HG02885 (cell line): ENCODE measurements around the gene ZNF660.
"Not testable (repeated sequence)": the region's sequence is repeated elsewhere in the genome, so short reads cannot be mapped to it uniquely, and the experiment has no call there.

Experiments
- ATAC-seq: cut with Tn5 transposase; IDR thresholded peaks from one replicate; pipeline ENCODE4 v1.9.1; 2021; ENCODE audit warnings: mild to moderate bottlenecking; ENCODE audit not compliant: unreplicated experiment, poor library complexity

ZNF660 gene

DNA sequence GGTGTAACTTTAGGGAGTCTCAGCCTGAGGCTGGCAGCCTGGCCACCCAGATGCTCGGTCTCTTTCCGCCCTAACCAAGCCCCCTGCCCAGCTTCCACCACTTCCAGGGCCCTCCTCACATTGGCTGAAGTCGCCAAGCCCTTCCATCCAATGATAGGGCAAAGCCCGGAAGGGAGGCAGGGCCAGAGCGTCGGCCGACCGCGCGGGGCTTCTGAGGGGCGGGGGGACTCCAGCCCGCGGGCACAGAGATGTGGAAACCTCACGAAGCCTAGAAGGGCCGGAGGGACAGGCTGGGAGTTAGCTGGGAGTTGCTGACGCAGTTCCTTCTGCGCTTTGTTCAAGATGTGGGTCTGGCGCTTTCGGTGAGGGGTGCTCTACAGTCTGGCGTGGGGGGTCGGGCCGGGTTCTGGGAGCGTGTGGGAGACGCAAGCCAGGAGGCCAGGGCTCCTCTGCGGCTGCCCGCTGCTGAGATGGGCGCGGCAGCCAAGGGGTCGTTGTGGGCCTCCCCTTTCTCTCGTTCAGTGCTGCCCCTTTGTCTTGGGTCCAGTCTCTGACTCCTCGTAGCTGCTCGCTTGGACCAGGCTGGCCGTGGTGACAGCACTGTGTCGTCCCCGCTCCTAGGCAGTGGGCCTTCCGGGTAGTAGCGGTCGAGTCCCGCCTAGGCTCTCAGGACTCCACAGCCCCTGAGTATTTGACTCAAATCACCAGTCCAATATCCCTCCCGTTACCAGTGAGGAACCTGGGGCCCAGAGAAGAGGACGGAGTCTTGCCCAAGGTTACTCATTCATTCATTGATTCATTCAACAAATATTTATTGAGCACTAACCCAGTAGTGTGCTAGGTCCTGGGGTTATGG is at the start of gene ZNF660:
Gene ZNF660 (plus strand): TSS at position 319 of the 856 bp plus-strand sequence. CDS start 9,230 bp downstream, outside the sequence.
- ATAC-seq: no peak

GRCh38 chr3:44535364-44535763 is 49.4 kb upstream of the ZNF660 start:
- no peak for ATAC-seq

GRCh38 chr3:44544811-44545210 is 40.0 kb upstream of the ZNF660 start:
- ATAC-seq: not testable (repeated sequence)

DNA sequence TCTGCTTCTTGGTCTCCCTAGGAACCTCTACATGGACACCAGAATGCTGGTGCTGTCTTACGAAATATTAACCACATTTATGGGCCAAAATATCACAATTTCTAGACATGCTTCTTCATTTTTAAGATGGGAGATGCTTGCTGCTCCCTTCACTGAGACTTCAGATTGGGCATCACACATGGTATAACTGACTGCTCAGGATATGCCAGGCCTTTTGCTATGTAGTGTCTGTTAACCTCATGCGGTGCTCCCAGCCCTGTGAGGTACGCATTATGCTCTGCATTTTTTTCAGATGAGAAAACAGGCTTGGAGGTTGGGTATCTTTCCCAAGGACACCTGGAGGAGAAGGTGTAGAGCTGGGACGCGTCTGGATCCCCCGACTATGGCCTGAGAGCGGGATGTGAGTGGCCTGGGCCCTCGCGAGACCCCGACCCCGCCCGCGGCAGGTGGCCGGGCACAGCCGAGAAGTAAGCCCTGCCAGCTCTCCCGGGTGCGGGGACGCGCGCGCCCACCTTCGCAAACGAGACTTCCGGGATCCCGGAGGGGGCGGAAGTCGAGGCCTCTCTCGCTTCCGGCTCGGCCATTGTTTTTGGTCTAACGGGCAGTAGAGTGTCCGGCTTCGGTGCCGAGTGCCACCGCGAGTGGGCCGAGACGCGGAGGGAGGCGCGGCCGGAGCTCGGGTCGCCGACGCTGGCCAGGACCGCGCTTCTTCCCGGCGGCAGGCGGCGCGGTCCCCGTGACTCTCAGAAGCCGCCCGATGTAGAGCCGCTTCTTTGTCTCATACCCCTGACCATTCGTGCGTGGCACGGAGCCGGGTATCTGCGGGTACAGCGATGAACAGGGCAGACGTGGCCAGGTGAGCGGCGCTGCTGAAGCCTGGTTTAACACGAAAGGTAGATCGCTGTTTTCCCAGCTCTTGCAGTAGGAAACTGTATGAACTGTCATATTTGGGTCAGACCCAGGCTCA is 29.9 kb upstream of the ZNF660 start, which contains the start of gene ZKSCAN7:
Gene ZKSCAN7 (plus strand): TSS at position 568 of the 967 bp plus-strand sequence. CDS start 1,855 bp downstream, outside the sequence.
- ATAC-seq: peak; percentile 83

GRCh38 chr3:44555723-44556122 is 29.0 kb upstream of the ZNF660 start:
- no peak for ATAC-seq

GRCh38 chr3:44557074-44557473 is 27.7 kb upstream of the ZNF660 start:
- ATAC-seq: no peak

DNA sequence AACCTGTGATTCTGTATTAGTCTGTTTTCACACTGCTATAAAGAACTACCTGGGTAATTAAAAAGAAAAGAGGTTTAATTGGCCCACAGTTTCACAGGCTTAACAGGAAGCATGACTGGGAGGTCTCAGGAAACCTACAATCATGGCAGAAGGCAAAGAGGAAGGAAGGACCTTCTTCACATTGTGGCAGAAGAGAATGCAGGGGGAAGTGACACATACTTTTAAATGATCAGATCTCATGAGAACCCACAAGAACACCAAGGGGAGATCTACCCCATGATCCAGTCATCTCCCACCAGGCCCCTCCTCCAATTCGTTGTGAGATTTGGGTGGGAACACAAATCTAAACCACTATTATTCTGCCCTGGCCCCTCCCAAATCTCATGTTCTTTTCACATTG is 23.7 kb upstream of the ZNF660 start:
- ATAC-seq: no peak

DNA sequence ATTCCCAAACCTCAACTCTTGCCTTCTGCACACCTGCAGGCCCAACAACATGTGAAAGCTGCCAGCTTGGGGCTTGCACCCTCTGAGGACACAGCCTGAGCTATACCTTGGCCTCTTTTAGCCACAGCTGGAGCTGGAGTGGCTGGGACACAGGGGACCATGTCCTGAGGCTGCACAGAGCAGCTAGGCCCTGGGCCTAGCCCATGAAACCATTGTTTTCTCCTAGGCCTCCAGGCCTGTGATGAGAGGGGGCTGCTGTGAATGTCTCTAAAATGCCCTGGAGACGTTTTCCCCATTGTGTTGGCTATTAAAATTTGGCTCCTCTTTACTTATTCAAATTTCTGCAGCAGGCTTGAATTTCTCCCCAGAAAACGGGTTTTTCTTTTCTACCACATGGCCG is 22.6 kb upstream of the ZNF660 start:
- no peak for ATAC-seq

- no peak for ATAC-seq
These were observed 16.2 kb upstream of the ZNF660 start for GRCh38 chr3:44568561-44568960.

DNA sequence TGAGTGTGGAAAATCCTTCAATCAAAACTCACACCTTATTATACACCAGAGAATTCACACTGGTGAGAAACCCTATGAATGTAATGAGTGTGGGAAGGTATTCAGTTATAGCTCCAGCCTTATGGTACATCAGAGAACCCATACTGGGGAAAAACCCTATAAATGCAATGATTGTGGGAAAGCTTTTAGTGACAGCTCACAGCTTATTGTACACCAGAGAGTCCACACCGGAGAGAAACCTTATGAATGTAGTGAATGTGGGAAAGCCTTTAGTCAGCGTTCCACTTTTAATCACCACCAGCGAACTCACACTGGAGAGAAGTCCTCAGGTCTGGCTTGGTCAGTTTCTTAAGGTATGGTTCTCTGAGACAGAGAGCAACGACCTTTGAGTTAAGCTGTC is 13.7 kb upstream of the ZNF660 start:
- ATAC-seq: no peak

- no peak for ATAC-seq
These were observed 8.2 kb upstream of the ZNF660 start for GRCh38 chr3:44576613-44577012.

- not testable (repeated sequence) for ATAC-seq
These were observed 7.3 kb upstream of the ZNF660 start for GRCh38 chr3:44577354-44577952.

- not testable (repeated sequence) for ATAC-seq
These were observed 6.4 kb upstream of the ZNF660 start for GRCh38 chr3:44578316-44578715.

- ATAC-seq: not testable (repeated sequence)
These were observed 5.7 kb upstream of the ZNF660 start for GRCh38 chr3:44578924-44579515.

DNA sequence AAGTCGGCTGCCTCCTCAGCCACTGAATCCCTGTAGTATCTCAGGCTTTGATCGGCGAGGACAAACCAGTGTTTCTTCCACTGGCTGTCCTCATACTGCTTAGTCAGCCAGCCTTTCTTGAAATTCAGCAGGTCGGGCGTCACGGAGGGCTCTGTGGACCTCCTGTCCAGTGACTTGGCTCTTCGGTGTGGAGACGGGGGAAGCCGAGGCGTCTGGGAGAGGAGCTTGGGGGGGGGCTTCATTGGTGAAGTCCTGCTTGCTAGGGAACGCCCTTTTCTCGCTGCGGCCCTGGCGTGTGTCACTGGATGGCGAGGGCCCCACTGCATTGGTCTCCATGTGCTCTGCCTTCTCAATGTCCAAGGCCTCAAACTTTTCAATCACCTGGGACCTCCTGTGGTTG is 5.0 kb upstream of the ZNF660 start:
- not testable (repeated sequence) for ATAC-seq

GRCh38 chr3:44580971-44581370 is 3.8 kb upstream of the ZNF660 start:
- not testable (repeated sequence) for ATAC-seq

- no peak for ATAC-seq
These were observed 11.9 kb downstream of the ZNF660 start for GRCh38 chr3:44596621-44597020.

- ATAC-seq: no peak
These were observed 17.0 kb downstream of the ZNF660 start for GRCh38 chr3:44601749-44602148.

DNA sequence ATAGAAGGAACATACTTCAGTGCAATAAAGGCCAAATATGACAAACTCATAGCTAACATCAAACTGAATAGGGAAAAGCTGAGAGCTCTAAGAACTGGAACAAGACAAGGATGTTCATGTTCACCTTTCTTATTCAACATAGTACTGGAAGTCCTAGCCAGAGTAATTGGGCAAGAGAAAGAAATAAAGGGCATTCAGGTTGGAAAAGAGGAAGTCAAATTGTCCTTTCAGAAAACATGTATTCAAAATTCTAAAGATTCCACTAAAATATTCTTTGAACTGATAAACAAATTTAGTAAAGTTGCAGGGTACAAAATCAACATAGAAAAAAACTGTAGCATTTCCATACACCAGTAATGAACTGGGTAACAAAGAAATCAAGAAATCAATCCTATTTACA is 27.9 kb downstream of the ZNF660 start:
- ATAC-seq: no peak
